ENCODE results near the gene CPNE2. TPM values are rescaled to one million over a fixed set of nuclear protein-coding genes. Genes with fewer than 3 reads are reported as not detected.
"Not testable (repeated sequence)": the region's sequence is repeated elsewhere in the genome, so short reads cannot be mapped to it uniquely, and the experiment has no call there.

CPNE2 gene
- total and polyA plus RNA-seq, 5 donors from 2014 or later = 15.3 to 54.7 (median 42.7) TPM

- not testable (repeated sequence) for H3K27ac ChIP-seq (ENCODE audit: insufficient read depth, low read length, poor library complexity, severe bottlenecking); H3K27me3 Mint-ChIP-seq; H3K9me3 Mint-ChIP-seq; H3K36me3 ChIP-seq (ENCODE audit: control insufficient read depth, insufficient read depth, low read length); DNase-seq; H3K4me3 ChIP-seq (ENCODE audit: low read depth, low read length); H3K4me3 Mint-ChIP-seq; H3K9me3 ChIP-seq (ENCODE audit: control insufficient read depth in 2 of 2, low read length in 2 of 2); ATAC-seq (ENCODE audit: low read depth in 2 of 2); H3K36me3 Mint-ChIP-seq; H3K27me3 ChIP-seq (ENCODE audit: control insufficient read depth, insufficient read depth, low read length)
- H3K27ac Mint-ChIP-seq = peak overlapping the region in 1 of 3 donors; percentile 41
- peaks cover 36 to 73% (median 49%) of the 10 kb centered on the region in 4 donors for H3K4me1 Mint-ChIP-seq
- H3K4me1 ChIP-seq (ENCODE audit: control insufficient read depth, insufficient read depth, low read length, poor library complexity, severe bottlenecking) = peaks cover 41% of the 10 kb centered on the region
Measured at GRCh38 chr16:57189527-57189926, 97.1 kb downstream of the CPNE2 start.

GRCh38 chr16:57190136-57190535, 97.8 kb downstream of the CPNE2 start:
- Mint-ChIP-seq H3K4me1 (peaks cover 33 to 71% (median 44%) of the 10 kb centered on the region in 4 donors), H3K27me3 (no peaks in the 10 kb centered on the region), H3K9me3 (peaks cover 0 to 3% (median 0%) of the 10 kb centered on the region in 7 donors), H3K4me3 (peak overlapping the region in 2 of 4 donors; percentile 7 to 61), H3K27ac (no peak overlapping the region), H3K36me3 (peaks cover 9% of the 10 kb centered on the region)
- Histone ChIP-seq H3K4me3 (ENCODE audit: low read depth, low read length) (no peak overlapping the region), H3K4me1 (ENCODE audit: control insufficient read depth, insufficient read depth, low read length, poor library complexity, severe bottlenecking) (peaks cover 35% of the 10 kb centered on the region), H3K27me3 (ENCODE audit: control insufficient read depth, insufficient read depth, low read length) (no peaks in the 10 kb centered on the region), H3K9me3 (ENCODE audit: control insufficient read depth in 2 of 2, low read length in 2 of 2) (no peaks in the 10 kb centered on the region), H3K27ac (ENCODE audit: insufficient read depth, low read length, poor library complexity, severe bottlenecking) (no peak overlapping the region), H3K36me3 (ENCODE audit: control insufficient read depth, insufficient read depth, low read length) (peaks cover 4% of the 10 kb centered on the region)
- no peak for ATAC-seq (ENCODE audit: low read depth in 2 of 2)
- no peak for DNase-seq

GRCh38 chr16:57191056-57191571, 98.7 kb downstream of the CPNE2 start:
- Mint-ChIP-seq H3K27me3 (no peaks in the 10 kb centered on the region), H3K9me3 (peaks cover 0 to 2% (median 0%) of the 10 kb centered on the region in 7 donors), H3K27ac (no peak overlapping the region), H3K36me3 (peaks cover 9% of the 10 kb centered on the region), H3K4me3 (peak overlapping the region in 2 of 4 donors; percentile 61 to 81), H3K4me1 (peaks cover 31 to 69% (median 41%) of the 10 kb centered on the region in 4 donors)
- Histone ChIP-seq H3K9me3 (ENCODE audit: control insufficient read depth in 2 of 2, low read length in 2 of 2) (no peaks in the 10 kb centered on the region), H3K27me3 (ENCODE audit: control insufficient read depth, insufficient read depth, low read length) (no peaks in the 10 kb centered on the region), H3K27ac (ENCODE audit: insufficient read depth, low read length, poor library complexity, severe bottlenecking) (no peak overlapping the region), H3K36me3 (ENCODE audit: control insufficient read depth, insufficient read depth, low read length) (peaks cover 4% of the 10 kb centered on the region), H3K4me1 (ENCODE audit: control insufficient read depth, insufficient read depth, low read length, poor library complexity, severe bottlenecking) (peaks cover 32% of the 10 kb centered on the region), H3K4me3 (ENCODE audit: low read depth, low read length) (no peak overlapping the region)
- ATAC-seq (ENCODE audit: low read depth in 2 of 2) (no peak), DNase-seq (no peak)

- DNase-seq = no peak
Measured at GRCh38 chr16:57192146-57192545, 99.8 kb downstream of the CPNE2 start.

GRCh38 chr16:57192720-57193486, 100.5 kb downstream of the CPNE2 start:
- no peak overlapping the region for H3K27ac ChIP-seq (ENCODE audit: insufficient read depth, low read length, poor library complexity, severe bottlenecking)
- Mint-ChIP-seq H3K27ac (no peak overlapping the region), H3K27me3 (no peaks in the 10 kb centered on the region), H3K4me1 (peaks cover 23 to 67% (median 37%) of the 10 kb centered on the region in 4 donors), H3K9me3 (no peaks in the 10 kb centered on the region), H3K36me3 (peaks cover 9% of the 10 kb centered on the region), H3K4me3 (no peak overlapping the region)
- peaks cover 18% of the 10 kb centered on the region for H3K4me1 ChIP-seq (ENCODE audit: control insufficient read depth, insufficient read depth, low read length, poor library complexity, severe bottlenecking)
- peaks cover 4% of the 10 kb centered on the region for H3K36me3 ChIP-seq (ENCODE audit: control insufficient read depth, insufficient read depth, low read length)
- no peaks in the 10 kb centered on the region for H3K27me3 ChIP-seq (ENCODE audit: control insufficient read depth, insufficient read depth, low read length)
- DNase-seq (no peak), ATAC-seq (ENCODE audit: low read depth in 2 of 2) (no peak)
- no peaks in the 10 kb centered on the region for H3K9me3 ChIP-seq (ENCODE audit: control insufficient read depth in 2 of 2, low read length in 2 of 2)
- no peak overlapping the region for H3K4me3 ChIP-seq (ENCODE audit: low read depth, low read length)

More at GRCh38 chr16:57192146-57192545, 99.8 kb downstream of the CPNE2 start:
- Mint-ChIP-seq H3K9me3 (no peaks in the 10 kb centered on the region), H3K27ac (no peak overlapping the region), H3K27me3 (no peaks in the 10 kb centered on the region), H3K4me1 (peaks cover 31 to 72% (median 44%) of the 10 kb centered on the region in 4 donors), H3K36me3 (peaks cover 9% of the 10 kb centered on the region), H3K4me3 (no peak overlapping the region)
- no peaks in the 10 kb centered on the region for H3K27me3 ChIP-seq (ENCODE audit: control insufficient read depth, insufficient read depth, low read length)
- ATAC-seq (ENCODE audit: low read depth in 2 of 2) = no peak
- peaks cover 4% of the 10 kb centered on the region for H3K36me3 ChIP-seq (ENCODE audit: control insufficient read depth, insufficient read depth, low read length)
- H3K9me3 ChIP-seq (ENCODE audit: control insufficient read depth in 2 of 2, low read length in 2 of 2) = no peaks in the 10 kb centered on the region
- no peak overlapping the region for H3K4me3 ChIP-seq (ENCODE audit: low read depth, low read length)
- H3K4me1 ChIP-seq (ENCODE audit: control insufficient read depth, insufficient read depth, low read length, poor library complexity, severe bottlenecking) = peaks cover 25% of the 10 kb centered on the region
- no peak overlapping the region for H3K27ac ChIP-seq (ENCODE audit: insufficient read depth, low read length, poor library complexity, severe bottlenecking)

GRCh38 chr16:57194512-57194911, 102.1 kb downstream of the CPNE2 start:
- Histone ChIP-seq H3K9me3 (ENCODE audit: control insufficient read depth in 2 of 2, low read length in 2 of 2) (no peaks in the 10 kb centered on the region), H3K4me3 (ENCODE audit: low read depth, low read length) (no peak overlapping the region), H3K36me3 (ENCODE audit: control insufficient read depth, insufficient read depth, low read length) (peaks cover 4% of the 10 kb centered on the region), H3K4me1 (ENCODE audit: control insufficient read depth, insufficient read depth, low read length, poor library complexity, severe bottlenecking) (peaks cover 9% of the 10 kb centered on the region), H3K27me3 (ENCODE audit: control insufficient read depth, insufficient read depth, low read length) (no peaks in the 10 kb centered on the region), H3K27ac (ENCODE audit: insufficient read depth, low read length, poor library complexity, severe bottlenecking) (no peak overlapping the region)
- ATAC-seq (ENCODE audit: low read depth in 2 of 2) (no peak), DNase-seq (no peak)
- Mint-ChIP-seq H3K27ac (peak overlapping the region in 2 of 3 donors; percentile 18 to 32), H3K9me3 (no peaks in the 10 kb centered on the region), H3K4me1 (peaks cover 21 to 60% (median 38%) of the 10 kb centered on the region in 4 donors), H3K4me3 (no peak overlapping the region), H3K36me3 (peaks cover 14% of the 10 kb centered on the region), H3K27me3 (no peaks in the 10 kb centered on the region)

- Mint-ChIP-seq H3K9me3 (no peaks in the 10 kb centered on the region), H3K36me3 (peaks cover 14% of the 10 kb centered on the region), H3K4me1 (peaks cover 16 to 47% (median 27%) of the 10 kb centered on the region in 4 donors), H3K27ac (no peak overlapping the region), H3K27me3 (no peaks in the 10 kb centered on the region), H3K4me3 (no peak overlapping the region)
- Histone ChIP-seq H3K4me3 (ENCODE audit: low read depth, low read length) (no peak overlapping the region), H3K36me3 (ENCODE audit: control insufficient read depth, insufficient read depth, low read length) (no peaks in the 10 kb centered on the region), H3K27ac (ENCODE audit: insufficient read depth, low read length, poor library complexity, severe bottlenecking) (no peak overlapping the region), H3K27me3 (ENCODE audit: control insufficient read depth, insufficient read depth, low read length) (no peaks in the 10 kb centered on the region), H3K9me3 (ENCODE audit: control insufficient read depth in 2 of 2, low read length in 2 of 2) (no peaks in the 10 kb centered on the region), H3K4me1 (ENCODE audit: control insufficient read depth, insufficient read depth, low read length, poor library complexity, severe bottlenecking) (peaks cover under 1% of the 10 kb centered on the region)
- DNase-seq = no peak
- ATAC-seq (ENCODE audit: low read depth in 2 of 2) = no peak
Measured at GRCh38 chr16:57196286-57196685, 103.9 kb downstream of the CPNE2 start.
